Neural cell (in vitro differentiated cells): ENCODE data around the gene HMSD. TPM values are rescaled to one million over a fixed set of nuclear protein-coding genes. Genes with fewer than 3 reads are reported as not detected.

ENCODE experiments used
- H2AFZ ChIP-seq: fragments of 200-600, 300-800 bp; sonication (generic), shearing (Covaris generic); 2 replicates; pipeline ENCODE4 v1.6.0; 2014; ENCODE audit warnings: low read depth, mild to moderate bottlenecking, antibody characterized with exemption, low read length, moderate library complexity
- H3F3A ChIP-seq: fragments of 200-600 bp; shearing (Covaris generic); 2 replicates; pipeline ENCODE4 v1.6.1; 2016; ENCODE audit warnings: mild to moderate bottlenecking, moderate library complexity, mixed read lengths, antibody characterized with exemption, low read length; ENCODE audit not compliant: insufficient read depth, poor library complexity, severe bottlenecking
- H3K27ac ChIP-seq: fragments of 200-600, 300-800 bp; sonication (generic), shearing (Covaris generic); 2 replicates; pipeline ENCODE4 v1.5.1; 2014; ENCODE audit warnings: mild to moderate bottlenecking, low read length, moderate library complexity
- H3K27me3 ChIP-seq: fragments of 300-800, 200-600 bp; sonication (generic), shearing (Covaris generic); 2 replicates; pipeline ENCODE4 v1.6.0; 2014; ENCODE audit warnings: mild to moderate bottlenecking, low read depth, low read length, moderate library complexity; ENCODE audit not compliant: insufficient read depth
- H3K36me3 ChIP-seq: fragments of 300-800, 200-600 bp; sonication (generic), shearing (Covaris generic); 2 replicates; pipeline ENCODE4 v1.5.1; 2014; ENCODE audit warnings: mild to moderate bottlenecking, antibody characterized with exemption, low read length, moderate library complexity; ENCODE audit not compliant: insufficient read depth
- H3K4me2 ChIP-seq: fragments of 300-800, 200-600 bp; sonication (generic), shearing (Covaris generic); 2 replicates; pipeline ENCODE4 v1.6.0; 2014; ENCODE audit warnings: mild to moderate bottlenecking, low read length
- H3K4me3 ChIP-seq: fragments of 300-800, 200-600 bp; sonication (generic), shearing (Covaris generic); 2 replicates; pipeline ENCODE4 v1.5.1; 2014; ENCODE audit warnings: mild to moderate bottlenecking, low read length, moderate library complexity
- H3K79me2 ChIP-seq: fragments of 200-600 bp; shearing (Covaris generic); replicated peaks from 2 replicates; pipeline ENCODE4 v1.6.0; 2014; ENCODE audit warnings: mild to moderate bottlenecking, low read length, moderate library complexity; ENCODE audit not compliant: insufficient read depth
- H3K9ac ChIP-seq: fragments of 300-800, 200-600 bp; sonication (generic), shearing (Covaris generic); 2 replicates; pipeline ENCODE4 v1.6.1; 2016; ENCODE audit warnings: mild to moderate bottlenecking, low read length, mixed read lengths
- H3K9me2 ChIP-seq: fragments of 200-600 bp; shearing (Covaris generic); 2 replicates; pipeline ENCODE4 v1.6.1; 2016; ENCODE audit warnings: mild to moderate bottlenecking, low read length, mixed read lengths; ENCODE audit not compliant: insufficient read depth
- H3K9me3 ChIP-seq: fragments of 200-600, 300-800 bp; sonication (generic), shearing (Covaris generic); 2 replicates; pipeline ENCODE4 v1.6.1; 2016; ENCODE audit warnings: mild to moderate bottlenecking, mixed run types, low read length, moderate library complexity, mixed read lengths
- H4K20me1 ChIP-seq: fragments of 200-600 bp; shearing (Covaris generic); 2 replicates; pipeline ENCODE4 v1.6.1; 2016; ENCODE audit warnings: mild to moderate bottlenecking, mixed run types; ENCODE audit not compliant: insufficient read depth
- CTCF ChIP-seq: fragments of 450-650 bp; IDR thresholded peaks from 2 replicates; pipeline ENCODE4 v1.5.1; 2014; ENCODE audit warnings: antibody characterized with exemption, mild to moderate bottlenecking, moderate library complexity; ENCODE audit not compliant: poor library complexity, severe bottlenecking
- EP300 ChIP-seq: fragments of 450-650 bp; conservative IDR thresholded peaks from 2 replicates; pipeline ENCODE4 v1.6.1; 2014; ENCODE audit warnings: antibody characterized with exemption, mild to moderate bottlenecking, moderate library complexity; ENCODE audit not compliant: poor library complexity, severe bottlenecking
- EZH2 ChIP-seq: fragments of 200-600, 300-800 bp; shearing (Covaris generic), sonication (generic); IDR thresholded peaks from 2 replicates; pipeline ENCODE4 v1.6.1; 2014; ENCODE audit warnings: antibody characterized with exemption, low read length, borderline replicate concordance, mild to moderate bottlenecking; ENCODE audit not compliant: insufficient read depth, poor library complexity, severe bottlenecking
- MXI1 ChIP-seq: fragments of 450-650 bp; conservative IDR thresholded peaks from 2 replicates; pipeline ENCODE4 v1.6.1; 2014; ENCODE audit warnings: antibody characterized with exemption, mild to moderate bottlenecking; ENCODE audit not compliant: poor library complexity, severe bottlenecking
- POLR2AphosphoS5 ChIP-seq: IDR thresholded peaks from 2 replicates; pipeline ENCODE4 v1.6.1; 2012
- RAD21 ChIP-seq: fragments of 450-650 bp; conservative IDR thresholded peaks from 2 replicates; pipeline ENCODE4 v1.6.1; 2014; ENCODE audit warnings: antibody characterized with exemption, mild to moderate bottlenecking, moderate library complexity
- REST ChIP-seq: IDR thresholded peaks from 2 replicates; pipeline ENCODE4 v1.6.1; 2012; ENCODE audit warnings: borderline replicate concordance
- SMC3 ChIP-seq: fragments of 450-650 bp; conservative IDR thresholded peaks from 2 replicates; pipeline ENCODE4 v1.6.1; 2014; ENCODE audit warnings: antibody characterized with exemption, mild to moderate bottlenecking, moderate library complexity; ENCODE audit not compliant: poor library complexity
- TAF1 ChIP-seq: IDR thresholded peaks from 2 replicates; pipeline ENCODE4 v1.6.1; 2012; ENCODE audit warnings: low read depth
- polyA plus RNA-seq: library from polyadenylated mRNA; depleted of rRNA; stranded (reverse); fragments of >200 nt; gene quantifications from 2 replicates; pipeline ENCODE4 v1.2.3, GENCODE V29; 2014

The HMSD gene
- polyA plus RNA-seq, 1 donor from 2014 or later: not detected

GRCh38 chr18:63922049-63922448 lies 27.1 kb upstream of the HMSD start:
- H3K27ac ChIP-seq: no peak overlapping the region
- no peaks in the 10 kb centered on the region for H3K9me2 ChIP-seq
- no peaks in the 10 kb centered on the region for H3K79me2 ChIP-seq
- no peak overlapping the region for H3K4me2 ChIP-seq
- no peaks in the 10 kb centered on the region for H3K36me3 ChIP-seq
- H3K9me3 ChIP-seq: no peaks in the 10 kb centered on the region
- H3K4me3 ChIP-seq: no peak overlapping the region
- H3F3A ChIP-seq: no peaks in the 10 kb centered on the region
- TF ChIP-seq EZH2: no peak
- no peak for TF ChIP-seq EP300
- no peaks in the 10 kb centered on the region for H4K20me1 ChIP-seq
- no peaks in the 10 kb centered on the region for H3K27me3 ChIP-seq
- H2AFZ ChIP-seq: no peak overlapping the region
- H3K9ac ChIP-seq: no peak overlapping the region

DNA sequence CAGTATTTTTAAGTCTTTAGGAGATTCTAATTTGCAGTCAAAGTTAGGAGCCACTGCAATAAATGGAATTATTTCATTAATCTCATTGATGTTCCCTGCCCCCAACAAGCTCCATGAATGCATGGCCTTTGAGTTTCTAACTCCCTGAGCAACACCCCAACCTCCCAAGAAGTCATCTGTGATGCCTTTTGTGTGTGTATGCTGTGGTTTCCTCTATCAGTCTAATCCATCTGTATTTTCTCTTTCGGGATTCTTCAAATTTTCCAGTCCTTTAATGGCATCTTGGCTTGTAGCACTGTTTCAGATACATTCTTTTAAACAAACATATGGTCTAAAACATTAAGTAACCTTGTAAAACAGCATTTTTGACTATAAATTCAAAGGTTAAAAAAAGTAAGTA lies 24.6 kb upstream of the HMSD start:
- H3K9me3 ChIP-seq: no peaks in the 10 kb centered on the region
- H2AFZ ChIP-seq: no peak overlapping the region
- H4K20me1 ChIP-seq: no peaks in the 10 kb centered on the region
- TF ChIP-seq REST (no peak), EP300 (no peak), RAD21 (no peak)
- H3K27me3 ChIP-seq: no peaks in the 10 kb centered on the region
- H3K9me2 ChIP-seq: no peaks in the 10 kb centered on the region
- no peak overlapping the region for H3K4me2 ChIP-seq
- no peaks in the 10 kb centered on the region for H3K79me2 ChIP-seq
- H3F3A ChIP-seq: no peaks in the 10 kb centered on the region
- no peak overlapping the region for H3K9ac ChIP-seq
- no peaks in the 10 kb centered on the region for H3K36me3 ChIP-seq
- no peak overlapping the region for H3K4me3 ChIP-seq
- H3K27ac ChIP-seq: no peak overlapping the region

- Histone ChIP-seq H3K4me2 (no peak overlapping the region), H3K9ac (no peak overlapping the region)
These were observed 20.8 kb upstream of the HMSD start for GRCh38 chr18:63928331-63928730.

More at GRCh38 chr18:63928331-63928730, 20.8 kb upstream of the HMSD start:
- Histone ChIP-seq H4K20me1 (no peaks in the 10 kb centered on the region), H3K4me3 (no peak overlapping the region), H3K9me3 (no peaks in the 10 kb centered on the region), H3K27me3 (no peaks in the 10 kb centered on the region), H3K9me2 (no peaks in the 10 kb centered on the region), H3F3A (no peaks in the 10 kb centered on the region), H2AFZ (no peak overlapping the region), H3K79me2 (no peaks in the 10 kb centered on the region), H3K27ac (no peak overlapping the region), H3K36me3 (no peaks in the 10 kb centered on the region)
- TF ChIP-seq RAD21 (no peak), REST (no peak), TAF1 (no peak), CTCF (no peak), SMC3 (no peak), EZH2 (no peak), POLR2AphosphoS5 (no peak), EP300 (no peak), MXI1 (no peak)
